HEK293 (cell line): ENCODE measurements around the gene USP21.

Experiments used
- CTCF ChIA-PET: fragments of 350-600 bp; formaldehyde crosslinking; extraction: SDS; loops from one replicate; lab custom pipeline; 2021; ENCODE audit warnings: antibody characterized with exemption; lab: Yijun Ruan, JAX
- POLR2A ChIA-PET: fragments of 300-600 bp; formaldehyde crosslinking; extraction: SDS; loops from one replicate; lab custom pipeline; 2020; ENCODE audit warnings: antibody characterized with exemption, inconsistent platforms; lab: Yijun Ruan, JAX
- H3K27ac ChIP-seq: fragments of 200-500 bp; sonication (Bioruptor generic); 2 replicates; pipeline ENCODE4 v1.5.1; 2014; ENCODE audit warnings: low read depth, low read length, control low read depth, inconsistent platforms; ENCODE audit errors: extremely low read depth
- H3K36me3 ChIP-seq, 2 experiments: fragments of 200-500 bp in 1 of 2; sonication (Bioruptor generic) in 1 of 2; 1 replicate in 1 of 2; 2 replicates in 1 of 2; pipeline ENCODE4 v1.5.1; 2014 to 2017; ENCODE audit warnings: inconsistent platforms in 2 of 2, low read length in 2 of 2; ENCODE audit not compliant: control insufficient read depth in 2 of 2, insufficient read depth in 1 of 2
- H3K4me1 ChIP-seq: fragments of 200-500 bp; sonication (Bioruptor generic); 2 replicates; pipeline ENCODE4 v1.5.1; 2014; ENCODE audit warnings: mild to moderate bottlenecking, low read length, inconsistent platforms; ENCODE audit not compliant: control insufficient read depth, insufficient read depth
- H3K4me3 ChIP-seq: 2 replicates; pipeline ENCODE4 v1.5.1; 2011; ENCODE audit warnings: low read depth, mild to moderate bottlenecking, control low read depth, low read length, moderate library complexity
- H3K9me3 ChIP-seq: fragments of 200-500 bp; sonication (Bioruptor generic); 2 replicates; pipeline ENCODE4 v1.5.1; 2014; ENCODE audit warnings: low read depth, low read length, inconsistent platforms; ENCODE audit not compliant: control insufficient read depth, insufficient read depth
- KLF8 ChIP-seq: fragments of 450-650 bp; formaldehyde crosslinking; IDR thresholded peaks from 2 replicates; pipeline ENCODE4 v1.5.1; 2016; ENCODE audit warnings: missing biosample characterization, missing genetic modification characterization
- SP3 ChIP-seq: fragments of 450-650 bp; formaldehyde crosslinking; IDR thresholded peaks from 2 replicates; pipeline ENCODE4 v1.5.1; 2016; ENCODE audit warnings: missing biosample characterization, missing genetic modification characterization
- WT1 ChIP-seq: fragments of 450-650 bp; formaldehyde crosslinking; IDR thresholded peaks from 2 replicates; pipeline ENCODE4 v1.5.1; 2016; ENCODE audit warnings: missing biosample characterization, missing genetic modification characterization
- ZBTB1 ChIP-seq: fragments of 450-650 bp; formaldehyde crosslinking; IDR thresholded peaks from 2 replicates; pipeline ENCODE4 v1.5.1; 2016; ENCODE audit warnings: missing biosample characterization, missing genetic modification characterization
- ZBTB17 ChIP-seq: fragments of 450-650 bp; formaldehyde crosslinking; IDR thresholded peaks from 2 replicates; pipeline ENCODE4 v1.5.1; 2016; ENCODE audit warnings: missing biosample characterization, missing genetic modification characterization
- ZNF221 ChIP-seq: fragments of 450-650 bp; formaldehyde crosslinking; IDR thresholded peaks from 2 replicates; pipeline ENCODE4 v1.5.1; 2017; ENCODE audit warnings: missing biosample characterization, missing genetic modification characterization, borderline replicate concordance
- ZNF274 ChIP-seq, 2 experiments: fragments of 200-500 bp in 1 of 2; fragments of 450-650 bp in 1 of 2; sonication (Bioruptor generic) in 1 of 2; formaldehyde crosslinking in 1 of 2; IDR thresholded peaks; 2 replicates each; pipeline versions ENCODE4 v1.5.1 to v1.6.1; 2014 to 2016; ENCODE audit warnings: borderline replicate concordance in 1 of 2, inconsistent platforms in 1 of 2, low read length in 1 of 2, missing biosample characterization in 1 of 2, missing genetic modification characterization in 1 of 2
- ZNF324 ChIP-seq: fragments of 450-650 bp; formaldehyde crosslinking; IDR thresholded peaks from 2 replicates; pipeline ENCODE4 v1.5.1; 2016; ENCODE audit warnings: missing biosample characterization, missing genetic modification characterization
- ZNF341 ChIP-seq: fragments of 450-650 bp; formaldehyde crosslinking; IDR thresholded peaks from 2 replicates; pipeline ENCODE4; 2016; ENCODE audit warnings: low read depth, missing biosample characterization, missing genetic modification characterization
- ZNF391 ChIP-seq: fragments of 450-650 bp; formaldehyde crosslinking; IDR thresholded peaks from 2 replicates; pipeline ENCODE4 v1.5.1; 2016; ENCODE audit warnings: low read depth, missing biosample characterization, missing genetic modification characterization, borderline replicate concordance
- ZNF48 ChIP-seq: fragments of 450-650 bp; formaldehyde crosslinking; IDR thresholded peaks from 2 replicates; pipeline ENCODE4 v1.5.1; 2016; ENCODE audit warnings: missing biosample characterization, missing genetic modification characterization
- ZNF548 ChIP-seq: fragments of 450-650 bp; formaldehyde crosslinking; IDR thresholded peaks from 2 replicates; pipeline ENCODE4 v1.5.1; 2016; ENCODE audit warnings: missing biosample characterization, missing genetic modification characterization
- ZNF558 ChIP-seq: fragments of 450-650 bp; formaldehyde crosslinking; IDR thresholded peaks from 2 replicates; pipeline ENCODE4 v1.5.1; 2016; ENCODE audit warnings: missing biosample characterization, missing genetic modification characterization
- ZNF600 ChIP-seq: fragments of 450-650 bp; formaldehyde crosslinking; IDR thresholded peaks from 2 replicates; pipeline ENCODE4 v1.5.1; 2016; ENCODE audit warnings: missing biosample characterization, missing genetic modification characterization
- ZNF629 ChIP-seq: fragments of 450-650 bp; formaldehyde crosslinking; IDR thresholded peaks from 2 replicates; pipeline ENCODE4 v1.5.1; 2017; ENCODE audit warnings: missing biosample characterization, missing genetic modification characterization
- ZNF660 ChIP-seq: fragments of 450-650 bp; IDR thresholded peaks from 2 replicates; pipeline ENCODE4 v1.5.1; 2018; ENCODE audit warnings: missing biosample characterization, mild to moderate bottlenecking, missing genetic modification characterization
- ZSCAN30 ChIP-seq: fragments of 450-650 bp; IDR thresholded peaks from 2 replicates; pipeline ENCODE4 v1.5.1; 2018; ENCODE audit warnings: missing biosample characterization, mild to moderate bottlenecking, missing genetic modification characterization, moderate library complexity
- ZXDB ChIP-seq: fragments of 450-650 bp; formaldehyde crosslinking; IDR thresholded peaks from 2 replicates; pipeline ENCODE4 v1.5.1; 2016; ENCODE audit warnings: missing biosample characterization, missing genetic modification characterization
- TF ChIP-seq, protein P1 (sequence below): fragments of 450-650 bp; formaldehyde crosslinking; IDR thresholded peaks from 2 replicates; pipeline ENCODE4 v1.5.1; 2016; ENCODE audit warnings: missing biosample characterization, missing genetic modification characterization
- TF ChIP-seq, protein P2 (sequence below): fragments of 450-650 bp; formaldehyde crosslinking; IDR thresholded peaks from 2 replicates; pipeline ENCODE4 v1.5.1; 2016; ENCODE audit warnings: missing biosample characterization, missing genetic modification characterization
- TF ChIP-seq, protein P3 (sequence below): fragments of 450-650 bp; formaldehyde crosslinking; IDR thresholded peaks from 2 replicates; pipeline ENCODE4 v1.5.1; 2016; ENCODE audit warnings: missing biosample characterization, missing genetic modification characterization
- TF ChIP-seq, protein P4 (sequence below): fragments of 450-650 bp; formaldehyde crosslinking; IDR thresholded peaks from 2 replicates; pipeline ENCODE4; 2016; ENCODE audit warnings: missing biosample characterization, missing genetic modification characterization
- TF ChIP-seq, protein P5 (sequence below): fragments of 450-650 bp; formaldehyde crosslinking; IDR thresholded peaks from 2 replicates; pipeline ENCODE4 v1.5.1; 2017; ENCODE audit warnings: missing biosample characterization, missing genetic modification characterization
- TF ChIP-seq, protein P6 (sequence below): fragments of 450-650 bp; formaldehyde crosslinking; conservative IDR thresholded peaks from 2 replicates; pipeline ENCODE4 v1.5.1; 2016; ENCODE audit warnings: low read depth, missing biosample characterization, missing genetic modification characterization

The USP21 gene

DNA sequence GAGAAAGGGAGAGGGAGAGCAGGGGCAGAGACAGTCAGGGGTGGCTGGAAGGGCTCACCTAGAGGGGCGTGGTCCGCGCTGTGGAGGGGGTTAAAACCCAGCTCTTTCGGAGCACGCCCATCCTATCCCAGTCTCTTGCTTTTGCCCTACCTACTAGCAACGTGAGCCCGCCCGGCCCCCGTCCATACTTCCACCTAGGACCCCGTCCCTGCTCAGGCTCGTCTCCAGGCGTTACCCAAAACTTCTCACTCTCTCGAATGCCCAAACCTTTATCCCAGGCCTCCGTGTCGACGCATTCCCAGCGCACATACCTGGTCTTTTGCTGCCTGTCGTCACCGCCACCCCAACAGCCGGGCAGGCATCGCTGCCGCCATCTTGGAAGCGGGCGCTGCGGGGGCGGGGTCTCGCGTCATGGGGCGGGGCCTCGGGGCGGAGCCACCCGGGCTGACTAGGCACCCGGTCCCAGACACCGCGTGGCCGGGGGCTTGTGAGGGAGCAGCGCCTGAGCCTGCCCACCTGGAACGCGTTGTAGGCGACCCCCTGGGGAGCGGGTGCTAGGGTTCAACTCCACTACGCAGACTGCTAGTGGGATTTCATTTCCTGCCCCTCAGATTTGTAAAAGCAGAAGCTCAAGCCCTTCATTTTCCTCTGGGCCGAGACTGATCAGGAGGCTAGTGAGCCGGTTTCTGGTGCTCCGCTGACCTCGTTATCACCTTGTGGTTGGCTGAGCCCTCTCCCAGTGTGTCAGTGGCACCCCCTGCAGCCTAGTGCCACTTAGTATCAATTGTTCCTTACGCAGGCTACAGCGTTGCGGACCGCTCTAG, 18.0 kb downstream of the USP21 start, which contains the start of gene B4GALT3:
B4GALT3 (minus strand) TSS at position 396 of the 824 bp plus-strand sequence. CDS start 1,447 bp downstream, outside the sequence.
- H3K27ac ChIP-seq = no peak within 1 kb of the TSS; the same call in 1 of the 2 replicates
- no peaks in the 10 kb centered on the region for H3K9me3 ChIP-seq
- H3K36me3 ChIP-seq = peaks cover 12 to 38% of the 10 kb centered on the region in 2 experiments; a peak in 2 of 3 replicates
- H3K4me3 ChIP-seq = peak within 1 kb of the TSS; percentile 88
- POLR2A ChIA-PET = interaction anchor here (0.9 to 3.3 kb wide), 7 partner anchors 11 to 132 kb away, joined by 3 to 39 read pairs (median 5); partner anchors contain the start of genes NDUFS2, PPOX, TOMM40L and USF1
- CTCF ChIA-PET = interaction anchor here (0.7 to 2.9 kb wide), 6 partner anchors 10 to 204 kb away, joined by 3 to 23 read pairs (median 4); partner anchors contain the start of gene PPOX
- H3K4me1 ChIP-seq = no peaks in the 10 kb centered on the region
- TF ChIP-seq ZNF221 = no peak
- peak; percentile 85 for TF ChIP-seq ZXDB (tag by site-specific recombination)
- TF ChIP-seq, protein P1, sequence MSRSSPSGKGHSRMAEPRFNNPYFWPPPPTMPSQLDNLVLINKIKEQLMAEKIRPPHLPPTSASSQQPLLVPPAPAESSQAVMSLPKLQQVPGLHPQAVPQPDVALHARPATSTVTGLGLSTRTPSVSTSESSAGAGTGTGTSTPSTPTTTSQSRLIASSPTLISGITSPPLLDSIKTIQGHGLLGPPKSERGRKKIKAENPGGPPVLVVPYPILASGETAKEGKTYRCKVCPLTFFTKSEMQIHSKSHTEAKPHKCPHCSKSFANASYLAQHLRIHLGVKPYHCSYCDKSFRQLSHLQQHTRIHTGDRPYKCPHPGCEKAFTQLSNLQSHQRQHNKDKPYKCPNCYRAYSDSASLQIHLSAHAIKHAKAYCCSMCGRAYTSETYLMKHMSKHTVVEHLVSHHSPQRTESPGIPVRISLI = no peak
- TF ChIP-seq ZSCAN30 = peak; percentile 44; the same call in 1 of the 2 replicates
- peak; percentile 84 for TF ChIP-seq ZBTB17 (tag by site-specific recombination)
- peak; percentile 40; the same call in 1 of the 2 replicates for TF ChIP-seq WT1 (tag by site-specific recombination)
- TF ChIP-seq ZNF341 (tag by site-specific recombination) = peak; percentile 71
- TF ChIP-seq, protein P2, sequence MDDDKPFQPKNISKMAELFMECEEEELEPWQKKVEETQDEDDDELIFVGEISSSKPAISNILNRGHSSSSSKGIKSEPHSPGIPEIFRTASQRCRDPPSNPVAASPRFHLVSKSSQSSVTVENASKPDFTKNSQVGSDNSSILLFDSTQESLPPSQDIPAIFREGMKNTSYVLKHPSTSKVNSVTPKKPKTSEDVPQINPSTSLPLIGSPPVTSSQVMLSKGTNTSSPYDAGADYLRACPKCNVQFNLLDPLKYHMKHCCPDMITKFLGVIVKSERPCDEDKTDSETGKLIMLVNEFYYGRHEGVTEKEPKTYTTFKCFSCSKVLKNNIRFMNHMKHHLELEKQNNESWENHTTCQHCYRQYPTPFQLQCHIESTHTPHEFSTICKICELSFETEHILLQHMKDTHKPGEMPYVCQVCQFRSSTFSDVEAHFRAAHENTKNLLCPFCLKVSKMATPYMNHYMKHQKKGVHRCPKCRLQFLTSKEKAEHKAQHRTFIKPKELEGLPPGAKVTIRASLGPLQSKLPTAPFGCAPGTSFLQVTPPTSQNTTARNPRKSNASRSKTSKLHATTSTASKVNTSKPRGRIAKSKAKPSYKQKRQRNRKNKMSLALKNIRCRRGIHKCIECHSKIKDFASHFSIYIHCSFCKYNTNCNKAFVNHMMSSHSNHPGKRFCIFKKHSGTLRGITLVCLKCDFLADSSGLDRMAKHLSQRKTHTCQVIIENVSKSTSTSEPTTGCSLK (tag by site-specific recombination) = no peak
- TF ChIP-seq ZBTB1 = no peak
- TF ChIP-seq, protein P3, sequence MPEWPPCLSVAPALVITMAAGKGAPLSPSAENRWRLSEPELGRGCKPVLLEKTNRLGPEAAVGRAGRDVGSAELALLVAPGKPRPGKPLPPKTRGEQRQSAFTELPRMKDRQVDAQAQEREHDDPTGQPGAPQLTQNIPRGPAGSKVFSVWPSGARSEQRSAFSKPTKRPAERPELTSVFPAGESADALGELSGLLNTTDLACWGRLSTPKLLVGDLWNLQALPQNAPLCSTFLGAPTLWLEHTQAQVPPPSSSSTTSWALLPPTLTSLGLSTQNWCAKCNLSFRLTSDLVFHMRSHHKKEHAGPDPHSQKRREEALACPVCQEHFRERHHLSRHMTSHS (tag by site-specific recombination) = no peak
- peak; percentile 79 for TF ChIP-seq ZNF629
- TF ChIP-seq, protein P4, sequence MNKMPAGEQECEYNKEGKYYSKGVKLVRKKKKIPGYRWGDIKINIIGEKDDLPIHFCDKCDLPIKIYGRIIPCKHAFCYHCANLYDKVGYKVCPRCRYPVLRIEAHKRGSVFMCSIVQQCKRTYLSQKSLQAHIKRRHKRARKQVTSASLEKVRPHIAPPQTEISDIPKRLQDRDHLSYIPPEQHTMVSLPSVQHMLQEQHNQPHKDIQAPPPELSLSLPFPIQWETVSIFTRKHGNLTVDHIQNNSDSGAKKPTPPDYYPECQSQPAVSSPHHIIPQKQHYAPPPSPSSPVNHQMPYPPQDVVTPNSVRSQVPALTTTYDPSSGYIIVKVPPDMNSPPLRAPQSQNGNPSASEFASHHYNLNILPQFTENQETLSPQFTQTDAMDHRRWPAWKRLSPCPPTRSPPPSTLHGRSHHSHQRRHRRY = no peak
- no peak for TF ChIP-seq ZNF558
- TF ChIP-seq ZNF600 (tag by site-specific recombination) = peak; percentile 99
- TF ChIP-seq ZNF324 (tag by site-specific recombination) = peak; percentile 75; the same call in 1 of the 2 replicates
- TF ChIP-seq, protein P5, sequence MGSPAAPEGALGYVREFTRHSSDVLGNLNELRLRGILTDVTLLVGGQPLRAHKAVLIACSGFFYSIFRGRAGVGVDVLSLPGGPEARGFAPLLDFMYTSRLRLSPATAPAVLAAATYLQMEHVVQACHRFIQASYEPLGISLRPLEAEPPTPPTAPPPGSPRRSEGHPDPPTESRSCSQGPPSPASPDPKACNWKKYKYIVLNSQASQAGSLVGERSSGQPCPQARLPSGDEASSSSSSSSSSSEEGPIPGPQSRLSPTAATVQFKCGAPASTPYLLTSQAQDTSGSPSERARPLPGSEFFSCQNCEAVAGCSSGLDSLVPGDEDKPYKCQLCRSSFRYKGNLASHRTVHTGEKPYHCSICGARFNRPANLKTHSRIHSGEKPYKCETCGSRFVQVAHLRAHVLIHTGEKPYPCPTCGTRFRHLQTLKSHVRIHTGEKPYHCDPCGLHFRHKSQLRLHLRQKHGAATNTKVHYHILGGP (tag by site-specific recombination) = no peak
- no peak for TF ChIP-seq ZNF274 (IDR thresholded peaks at IDR 0.05; ENCODE audit: low read length)
- no peak for TF ChIP-seq ZNF274 (tag by site-specific recombination; IDR thresholded peaks at IDR 0.05; ENCODE audit: borderline replicate concordance)
- TF ChIP-seq, protein P6, sequence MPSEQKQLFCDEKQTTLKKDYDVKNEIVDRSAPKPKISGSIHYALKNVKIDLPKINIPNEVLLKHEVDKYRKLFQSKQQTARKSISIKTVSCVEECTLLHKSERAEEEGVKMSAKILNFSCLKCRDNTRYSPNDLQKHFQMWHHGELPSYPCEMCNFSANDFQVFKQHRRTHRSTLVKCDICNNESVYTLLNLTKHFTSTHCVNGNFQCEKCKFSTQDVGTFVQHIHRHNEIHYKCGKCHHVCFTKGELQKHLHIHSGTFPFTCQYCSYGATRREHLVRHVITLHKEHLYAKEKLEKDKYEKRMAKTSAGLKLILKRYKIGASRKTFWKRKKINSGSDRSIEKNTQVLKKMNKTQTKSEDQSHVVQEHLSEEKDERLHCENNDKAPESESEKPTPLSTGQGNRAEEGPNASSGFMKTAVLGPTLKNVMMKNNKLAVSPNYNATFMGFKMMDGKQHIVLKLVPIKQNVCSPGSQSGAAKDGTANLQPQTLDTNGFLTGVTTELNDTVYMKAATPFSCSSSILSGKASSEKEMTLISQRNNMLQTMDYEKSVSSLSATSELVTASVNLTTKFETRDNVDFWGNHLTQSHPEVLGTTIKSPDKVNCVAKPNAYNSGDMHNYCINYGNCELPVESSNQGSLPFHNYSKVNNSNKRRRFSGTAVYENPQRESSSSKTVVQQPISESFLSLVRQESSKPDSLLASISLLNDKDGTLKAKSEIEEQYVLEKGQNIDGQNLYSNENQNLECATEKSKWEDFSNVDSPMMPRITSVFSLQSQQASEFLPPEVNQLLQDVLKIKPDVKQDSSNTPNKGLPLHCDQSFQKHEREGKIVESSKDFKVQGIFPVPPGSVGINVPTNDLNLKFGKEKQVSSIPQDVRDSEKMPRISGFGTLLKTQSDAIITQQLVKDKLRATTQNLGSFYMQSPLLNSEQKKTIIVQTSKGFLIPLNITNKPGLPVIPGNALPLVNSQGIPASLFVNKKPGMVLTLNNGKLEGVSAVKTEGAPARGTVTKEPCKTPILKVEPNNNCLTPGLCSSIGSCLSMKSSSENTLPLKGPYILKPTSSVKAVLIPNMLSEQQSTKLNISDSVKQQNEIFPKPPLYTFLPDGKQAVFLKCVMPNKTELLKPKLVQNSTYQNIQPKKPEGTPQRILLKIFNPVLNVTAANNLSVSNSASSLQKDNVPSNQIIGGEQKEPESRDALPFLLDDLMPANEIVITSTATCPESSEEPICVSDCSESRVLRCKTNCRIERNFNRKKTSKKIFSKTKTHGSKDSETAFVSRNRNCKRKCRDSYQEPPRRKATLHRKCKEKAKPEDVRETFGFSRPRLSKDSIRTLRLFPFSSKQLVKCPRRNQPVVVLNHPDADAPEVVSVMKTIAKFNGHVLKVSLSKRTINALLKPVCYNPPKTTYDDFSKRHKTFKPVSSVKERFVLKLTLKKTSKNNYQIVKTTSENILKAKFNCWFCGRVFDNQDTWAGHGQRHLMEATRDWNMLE (tag by site-specific recombination) = no peak
- TF ChIP-seq ZNF391 (tag by site-specific recombination) = peak; percentile 21; the same call in 1 of the 2 replicates
- TF ChIP-seq SP3 = peak; percentile 100
- TF ChIP-seq ZNF48 (tag by site-specific recombination) = no peak
- TF ChIP-seq ZNF548 = no peak
- peak; percentile 69; the same call in 1 of the 2 replicates for TF ChIP-seq ZNF660 (tag by site-specific recombination)
- peak; percentile 95 for TF ChIP-seq KLF8 (tag by site-specific recombination)
